ELF-1 (cell line): ENCODE results near the gene ZNF419.

Experiments used
- DNase-seq: peaks from one replicate; pipeline ENCODE4 v3.0.0-alpha.2; 2016; ENCODE audit warnings: low read depth, low spot score

ZNF419 gene

GRCh38 chr19:57527136-57527881 is 39.8 kb downstream of the ZNF419 start, which contains the start of gene ZNF549:
Gene ZNF549 (plus strand): TSS chr19:57527356. CDS start chr19:57527574, 218 bp downstream.
- DNase-seq, result peak; percentile 97

GRCh38 chr19:57537953-57538547 is 50.5 kb downstream of the ZNF419 start:
- DNase-seq, result peak; percentile 4
